Measurements from ENCODE around the gene BCOR.
A peak's percentile ranks its signal among the peaks of the same experiment; 100 is the strongest.

BCOR gene

GRCh38 chrX:40144576-40144975 lies 46.8 kb upstream of the BCOR start:
- in situ Hi-C loops (cut with HindIII; ENCODE audit: low sequenced_read_pairs), result no loop called here
- no peak overlapping the region for H3K4me3 ChIP-seq (ENCODE audit: low read depth, low read length)
- no peak for TF ChIP-seq CTCF (IDR thresholded peaks at IDR 0.05; ENCODE audit: low read depth, low read length)
- no peak for DNase-seq (ENCODE audit: low read depth, low spot score)

DNA sequence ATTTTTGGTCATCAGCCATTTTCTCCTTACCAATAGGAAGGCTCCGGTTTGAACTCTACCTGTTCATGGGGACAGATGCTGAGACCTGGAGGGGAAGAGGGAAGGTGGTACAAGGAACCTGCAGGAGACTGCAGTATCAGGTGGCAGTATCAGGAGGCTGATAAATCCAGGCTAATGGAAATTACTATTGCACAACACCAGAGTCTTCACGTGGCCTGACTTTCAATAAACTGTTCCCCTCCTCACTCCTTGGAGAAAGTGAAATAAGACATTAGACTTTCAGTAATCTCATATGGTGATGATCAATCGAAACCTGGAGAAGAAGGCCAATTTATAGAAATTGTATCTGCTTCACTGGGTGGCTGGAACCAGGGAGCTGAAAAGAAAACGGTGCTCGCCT lies 46.2 kb upstream of the BCOR start:
- in situ Hi-C loops (cut with HindIII; ENCODE audit: low sequenced_read_pairs), result no loop called here

GRCh38 chrX:40143001-40143400 lies 45.2 kb upstream of the BCOR start:
- no peak overlapping the region for H3K4me3 ChIP-seq (ENCODE audit: low read depth, low read length)
- no peak for TF ChIP-seq CTCF (IDR thresholded peaks at IDR 0.05; ENCODE audit: low read depth, low read length)
- no peak for DNase-seq (ENCODE audit: low read depth, low spot score)
- in situ Hi-C loops (cut with HindIII; ENCODE audit: low sequenced_read_pairs), result no loop called here

More for the DNA sequence above, 46.2 kb upstream of the BCOR start:
- TF ChIP-seq CTCF (IDR thresholded peaks at IDR 0.05; ENCODE audit: low read depth, low read length), result no peak
- no peak overlapping the region for H3K4me3 ChIP-seq (ENCODE audit: low read depth, low read length)
- DNase-seq (ENCODE audit: low read depth, low spot score), result no peak

- in situ Hi-C loops (cut with HindIII; ENCODE audit: low sequenced_read_pairs), result no loop called here
- H3K4me3 ChIP-seq (ENCODE audit: low read depth, low read length), result no peak overlapping the region
- no peak for DNase-seq (ENCODE audit: low read depth, low spot score)
- no peak for TF ChIP-seq CTCF (IDR thresholded peaks at IDR 0.05; ENCODE audit: low read depth, low read length)
These were observed 44.7 kb upstream of the BCOR start for GRCh38 chrX:40142417-40142816.

DNA sequence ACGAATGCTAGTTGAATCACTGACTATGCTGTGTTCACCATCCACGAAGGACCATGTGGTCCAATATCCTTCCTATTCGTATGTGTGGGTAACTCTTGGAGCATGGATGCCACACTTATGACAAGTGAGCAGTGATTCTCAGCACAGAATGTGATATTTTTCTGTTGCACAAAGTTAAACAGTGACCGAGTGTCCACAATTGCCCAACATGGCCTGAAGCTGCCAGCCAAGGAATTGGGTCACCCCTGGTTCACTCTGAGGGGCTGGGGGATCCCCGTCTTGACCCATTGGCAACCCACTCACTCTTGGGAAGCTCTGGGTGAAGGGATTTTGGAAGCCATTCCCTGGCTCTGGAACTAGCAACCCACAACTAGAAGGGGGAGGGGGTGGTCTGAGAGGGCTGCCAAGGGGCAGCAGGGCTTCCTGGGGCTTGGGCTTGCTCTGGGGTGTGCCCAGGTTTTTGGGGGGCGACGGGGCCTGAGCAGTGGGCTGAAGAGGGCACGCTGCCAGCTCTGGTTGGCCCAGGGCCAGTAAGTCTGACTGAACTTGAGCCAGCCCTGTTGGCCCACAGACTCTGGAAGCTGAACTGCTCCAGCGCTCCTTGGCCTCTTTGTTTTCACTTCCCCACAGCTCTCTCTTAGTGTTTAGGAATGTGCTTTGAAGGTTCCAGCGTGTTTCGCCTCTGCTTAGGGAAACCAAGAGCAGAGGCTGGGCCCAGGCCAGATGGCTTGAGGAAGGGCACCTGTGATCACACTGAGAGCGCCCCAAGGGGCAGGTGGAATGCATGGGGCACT lies 43.1 kb upstream of the BCOR start:
- H3K4me3 ChIP-seq (ENCODE audit: low read depth, low read length), result no peak overlapping the region
- TF ChIP-seq CTCF (IDR thresholded peaks at IDR 0.05; ENCODE audit: low read depth, low read length), result no peak
- peak; percentile 50 for DNase-seq (ENCODE audit: low read depth, low spot score)
- in situ Hi-C loops (cut with HindIII; ENCODE audit: low sequenced_read_pairs), result no loop called here

DNA sequence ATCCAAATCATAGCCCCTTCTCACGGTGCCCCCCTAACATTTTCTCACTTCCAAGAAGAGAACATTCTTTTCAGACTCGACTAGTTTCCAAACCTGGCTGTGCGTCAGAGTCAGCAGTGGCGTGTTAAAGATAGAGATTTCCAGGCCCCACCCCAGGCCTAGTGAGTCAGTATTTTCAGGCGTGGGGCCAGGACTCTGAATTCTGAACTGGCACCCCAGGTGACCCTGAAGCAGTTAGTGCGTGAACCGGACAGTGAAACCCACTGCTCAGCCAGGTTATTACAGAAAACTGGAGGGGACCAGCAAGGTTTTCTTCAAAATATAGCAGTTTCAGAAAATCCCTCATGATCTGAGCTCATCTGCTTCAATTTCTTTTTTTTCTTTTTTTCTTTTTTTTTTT lies 35.0 kb upstream of the BCOR start:
- no peak for TF ChIP-seq CTCF (IDR thresholded peaks at IDR 0.05; ENCODE audit: low read depth, low read length)
- in situ Hi-C loops (cut with HindIII; ENCODE audit: low sequenced_read_pairs), result no loop called here
- DNase-seq (ENCODE audit: low read depth, low spot score), result peak; percentile 84

More for the DNA sequence above, 35.0 kb upstream of the BCOR start:
- H3K4me3 ChIP-seq (ENCODE audit: low read depth, low read length), result no peak overlapping the region

All from astrocyte of the spinal cord (primary cell).